GM19043 (cell line): Measurements from ENCODE around the gene PLIN1.

Experiments
- ATAC-seq: cut with Tn5 transposase; IDR thresholded peaks from one replicate; pipeline ENCODE4 v1.9.1; 2021; ENCODE audit warnings: low read depth; ENCODE audit not compliant: unreplicated experiment

PLIN1 gene

GRCh38 chr15:89654847-89655805 is 24.0 kb downstream of the PLIN1 start, which contains the start of gene KIF7:
Gene KIF7 (minus strand): TSS chr15:89655467. CDS start chr15:89652930, 2,537 bp downstream.
- ATAC-seq = no peak

- no peak for ATAC-seq
Measured at GRCh38 chr15:89654301-89654761, 24.8 kb downstream of the PLIN1 start.

- ATAC-seq = no peak
Measured at GRCh38 chr15:89653578-89653977, 25.6 kb downstream of the PLIN1 start.

- no peak for ATAC-seq
Measured at GRCh38 chr15:89652666-89653065, 26.5 kb downstream of the PLIN1 start.

GRCh38 chr15:89652131-89652530 is 27.0 kb downstream of the PLIN1 start:
- ATAC-seq = no peak

- ATAC-seq = no peak
Measured at GRCh38 chr15:89649716-89650115, 29.5 kb downstream of the PLIN1 start.

GRCh38 chr15:89649013-89649625 is 30.0 kb downstream of the PLIN1 start:
- ATAC-seq = no peak

- no peak for ATAC-seq
Measured at GRCh38 chr15:89648106-89649012, 30.8 kb downstream of the PLIN1 start.

GRCh38 chr15:89647191-89647851 is 31.8 kb downstream of the PLIN1 start:
- no peak for ATAC-seq

GRCh38 chr15:89646416-89647141 is 32.6 kb downstream of the PLIN1 start:
- no peak for ATAC-seq

GRCh38 chr15:89645680-89646079 is 33.5 kb downstream of the PLIN1 start:
- ATAC-seq = no peak

- ATAC-seq = no peak
Measured at GRCh38 chr15:89642106-89642505, 37.1 kb downstream of the PLIN1 start.

- ATAC-seq = no peak
Measured at GRCh38 chr15:89641053-89641452, 38.1 kb downstream of the PLIN1 start.

GRCh38 chr15:89640245-89640644 is 38.9 kb downstream of the PLIN1 start:
- ATAC-seq = no peak

- ATAC-seq = no peak
Measured at GRCh38 chr15:89633585-89633984, 45.6 kb downstream of the PLIN1 start.

- no peak for ATAC-seq
Measured at GRCh38 chr15:89632563-89633430, 46.4 kb downstream of the PLIN1 start.

- ATAC-seq = no peak
Measured at GRCh38 chr15:89631902-89632264, 47.3 kb downstream of the PLIN1 start.
